AG04449 (cell line): ENCODE data around the gene MFAP3.
A peak's percentile ranks its signal among the peaks of the same experiment; 100 is the strongest.

Source experiments
- CTCF ChIA-PET: fragments of 350-600 bp; formaldehyde crosslinking; extraction: SDS; loops from one replicate; lab custom pipeline; 2021; ENCODE audit warnings: antibody characterized with exemption; lab: Yijun Ruan, JAX
- POLR2A ChIA-PET: fragments of 400-600, 350-600 bp; formaldehyde crosslinking; extraction: SDS; loops from one replicate; lab custom pipeline; 2020; ENCODE audit warnings: antibody characterized with exemption, inconsistent platforms; lab: Yijun Ruan, JAX
- DNase-seq: peaks from one replicate; pipeline ENCODE4 v3.0.0-alpha.2; 2010; ENCODE audit warnings: low read depth, low spot score
- H3K4me3 ChIP-seq: 2 replicates; pipeline ENCODE4 v1.5.1; 2011; ENCODE audit warnings: low read depth, mild to moderate bottlenecking, control low read depth, low read length
- TF ChIP-seq, protein P1 (sequence below): IDR thresholded peaks from one replicate; pipeline ENCODE4 v1.5.1; 2011; ENCODE audit warnings: mild to moderate bottlenecking, moderate library complexity, low read length, control low read depth, inconsistent platforms; ENCODE audit not compliant: insufficient read depth; ENCODE audit errors: missing control alignments

Gene MFAP3

DNA sequence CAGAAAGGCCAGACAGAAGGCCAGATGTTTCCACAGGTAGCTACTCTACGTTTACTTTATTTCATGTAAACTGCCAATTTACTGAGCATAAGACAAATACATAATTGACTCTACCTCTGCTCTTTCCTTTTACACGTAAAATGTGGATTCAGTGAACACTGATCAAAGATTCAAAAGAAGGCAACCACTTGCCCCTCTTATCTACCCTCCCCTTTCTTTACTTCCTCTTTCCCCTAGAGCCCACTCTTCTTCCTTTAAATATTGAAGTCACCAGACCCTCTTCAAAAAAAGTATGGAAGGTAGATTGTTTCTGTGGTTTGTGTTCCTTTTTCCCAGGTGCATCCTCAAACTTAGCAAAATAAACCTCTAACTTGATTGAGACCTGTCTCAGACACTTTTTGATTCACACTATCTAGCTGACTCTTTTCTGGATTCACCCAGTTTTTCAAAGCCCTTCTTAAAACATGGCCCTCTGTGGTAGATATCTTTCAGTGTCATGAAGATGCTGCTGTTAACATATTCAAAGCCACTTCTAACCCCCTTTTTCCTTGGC, 6.8 kb upstream of the MFAP3 start:
- DNase-seq = no peak
- POLR2A ChIA-PET = no interaction called here
- TF ChIP-seq, protein P1, sequence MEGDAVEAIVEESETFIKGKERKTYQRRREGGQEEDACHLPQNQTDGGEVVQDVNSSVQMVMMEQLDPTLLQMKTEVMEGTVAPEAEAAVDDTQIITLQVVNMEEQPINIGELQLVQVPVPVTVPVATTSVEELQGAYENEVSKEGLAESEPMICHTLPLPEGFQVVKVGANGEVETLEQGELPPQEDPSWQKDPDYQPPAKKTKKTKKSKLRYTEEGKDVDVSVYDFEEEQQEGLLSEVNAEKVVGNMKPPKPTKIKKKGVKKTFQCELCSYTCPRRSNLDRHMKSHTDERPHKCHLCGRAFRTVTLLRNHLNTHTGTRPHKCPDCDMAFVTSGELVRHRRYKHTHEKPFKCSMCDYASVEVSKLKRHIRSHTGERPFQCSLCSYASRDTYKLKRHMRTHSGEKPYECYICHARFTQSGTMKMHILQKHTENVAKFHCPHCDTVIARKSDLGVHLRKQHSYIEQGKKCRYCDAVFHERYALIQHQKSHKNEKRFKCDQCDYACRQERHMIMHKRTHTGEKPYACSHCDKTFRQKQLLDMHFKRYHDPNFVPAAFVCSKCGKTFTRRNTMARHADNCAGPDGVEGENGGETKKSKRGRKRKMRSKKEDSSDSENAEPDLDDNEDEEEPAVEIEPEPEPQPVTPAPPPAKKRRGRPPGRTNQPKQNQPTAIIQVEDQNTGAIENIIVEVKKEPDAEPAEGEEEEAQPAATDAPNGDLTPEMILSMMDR = no peak
- no peak overlapping the region for H3K4me3 ChIP-seq
- CTCF ChIA-PET = no interaction called here

DNA sequence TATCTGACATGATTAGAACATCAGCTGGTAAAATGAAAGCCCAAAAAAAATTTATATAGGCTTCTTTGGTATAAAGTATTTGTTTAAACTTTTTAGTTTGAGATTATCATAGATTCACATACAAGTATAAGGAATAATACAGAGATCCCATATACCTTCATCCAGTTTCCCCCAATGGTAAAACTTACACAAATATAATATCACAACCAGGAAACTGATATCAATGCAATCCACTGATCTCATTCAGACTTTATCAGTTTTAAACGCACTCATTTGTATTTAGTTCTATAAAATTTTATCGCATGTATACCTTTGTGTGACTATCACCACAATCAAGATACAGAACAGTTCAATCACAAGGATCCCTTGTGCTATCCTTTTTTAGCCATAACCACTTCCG, 3.8 kb upstream of the MFAP3 start:
- H3K4me3 ChIP-seq = no peak overlapping the region
- TF ChIP-seq, protein P1 = no peak
- no peak for DNase-seq
- POLR2A ChIA-PET = no interaction called here
- CTCF ChIA-PET = interaction anchor here (0.8 kb wide), 1 partner anchor 7 kb away, joined by 4 read pairs; no protein-coding TSS in a partner anchor

DNA sequence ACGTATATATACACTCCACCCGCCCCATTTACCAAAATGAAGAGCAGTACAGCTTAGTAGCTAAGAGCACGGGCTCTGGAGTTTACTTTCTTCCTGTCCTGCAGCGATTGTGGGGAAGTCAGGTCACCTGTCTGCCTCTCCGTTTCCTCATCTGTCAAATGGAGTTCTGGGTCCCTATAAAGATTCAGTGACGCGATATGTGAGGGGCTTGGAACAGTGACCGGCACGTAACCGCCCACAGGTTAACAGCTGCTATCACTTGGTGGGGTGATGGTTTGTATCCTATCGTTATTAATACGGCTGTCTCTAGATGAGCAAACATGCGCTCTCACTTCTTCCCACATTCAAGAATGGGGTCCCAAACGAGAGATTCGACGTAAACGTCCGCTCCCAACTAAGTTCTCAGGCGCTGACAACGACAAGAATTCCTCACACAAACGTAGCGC, 483 bp upstream of the MFAP3 start:
- H3K4me3 ChIP-seq = peak overlapping the region; percentile 93
- no peak for DNase-seq
- TF ChIP-seq, protein P1 = no peak
- POLR2A ChIA-PET = interaction anchor here (1.0 to 1.5 kb wide), 3 partner anchors 11 to 152 kb away, joined by 3 to 4 read pairs (median 4); partner anchors contain the start of gene GALNT10
- CTCF ChIA-PET = interaction anchor here (1.1 to 1.6 kb wide), 3 partner anchors 11 to 367 kb away, joined by 3 to 5 read pairs (median 3); no protein-coding TSS in a partner anchor

DNA sequence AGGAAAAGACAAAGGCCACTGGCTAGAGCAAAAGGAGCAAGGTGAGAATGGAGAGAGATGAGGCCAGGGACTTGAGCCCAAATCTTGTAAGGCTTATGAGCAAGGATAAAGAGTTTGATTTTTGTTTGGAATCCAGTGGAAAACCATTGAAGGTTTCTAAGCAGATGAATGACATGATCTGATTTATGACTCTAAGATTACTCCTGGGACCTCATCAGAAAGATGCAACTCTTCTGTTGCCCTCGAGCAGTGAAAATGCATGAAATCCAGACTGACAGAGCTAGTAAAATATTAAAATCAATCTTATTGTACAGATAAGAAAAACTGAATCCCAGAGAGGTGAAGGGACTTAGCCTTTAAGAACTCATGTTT, 677 bp downstream of the MFAP3 start:
- TF ChIP-seq, protein P1 = no peak
- ChIA-PET POLR2A (interaction anchor here (1.0 to 1.2 kb wide), 3 partner anchors 10 to 14 kb away, joined by 3 to 4 read pairs (median 4); no protein-coding TSS in a partner anchor), CTCF (interaction anchor here (1.0 to 1.6 kb wide), 3 partner anchors 33 to 366 kb away, joined by 3 to 5 read pairs (median 3); no protein-coding TSS in a partner anchor)
- DNase-seq = no peak
- peak overlapping the region; percentile 93 for H3K4me3 ChIP-seq

DNA sequence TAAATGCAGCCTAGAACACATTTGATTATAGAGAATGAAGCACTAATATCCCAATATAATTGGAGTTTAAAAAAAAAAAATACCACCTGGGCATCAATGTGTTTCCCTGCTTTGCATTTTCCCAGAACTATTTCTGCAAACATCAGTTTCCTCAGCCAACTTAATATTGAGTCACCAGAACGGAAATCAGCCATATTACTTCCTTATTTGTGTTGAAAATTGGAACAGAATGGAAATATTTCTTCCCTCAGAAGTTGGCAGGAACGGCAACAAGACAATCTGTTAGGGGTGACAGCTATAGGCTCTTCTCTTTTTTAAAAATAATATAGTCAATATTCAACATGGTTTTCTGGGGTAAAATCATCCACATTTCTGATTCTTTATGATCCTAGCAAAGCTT, 4.0 kb downstream of the MFAP3 start:
- TF ChIP-seq, protein P1 = no peak
- ChIA-PET POLR2A (no interaction called here), CTCF (interaction anchor here (1.3 kb wide), 2 partner anchors 29 to 30 kb away, joined by 3 to 4 read pairs; no protein-coding TSS in a partner anchor)
- no peak for DNase-seq
- H3K4me3 ChIP-seq = no peak overlapping the region

DNA sequence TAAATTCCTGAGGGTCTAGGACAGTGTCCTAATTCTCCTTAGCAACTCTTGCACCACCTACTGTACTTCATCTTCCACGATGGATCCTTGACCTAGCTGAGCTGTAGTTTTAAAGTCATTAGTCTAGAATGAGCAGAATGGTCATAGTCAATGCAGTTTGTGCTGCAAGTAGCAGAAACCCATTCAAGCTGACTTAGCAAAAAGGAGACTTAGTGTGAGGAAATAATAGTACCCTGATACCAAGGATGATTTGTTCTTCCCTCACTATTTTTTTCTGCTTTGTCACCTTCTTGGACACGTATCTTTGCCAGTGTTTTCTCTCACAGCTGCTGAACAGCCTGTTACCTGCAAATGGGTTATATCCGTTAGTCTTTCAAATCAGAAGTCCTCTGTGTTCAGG, 5.3 kb downstream of the MFAP3 start:
- POLR2A ChIA-PET = no interaction called here
- no peak for DNase-seq
- TF ChIP-seq, protein P1 = no peak
- H3K4me3 ChIP-seq = no peak overlapping the region
- CTCF ChIA-PET = interaction anchor here (1.3 kb wide), 1 partner anchor 28 kb away, joined by 4 read pairs; no protein-coding TSS in a partner anchor
